Thoracic aorta (tissue), 2 donors: Measurements from ENCODE around the gene HTT-AS. TPM values are rescaled to one million over a fixed set of nuclear protein-coding genes. Genes with fewer than 3 reads are reported as not detected.

Experiments used
- ATAC-seq: fragments of 150-250 bp; one replicate; pipeline ENCODE4 v1.8.0; 2017; ENCODE audit warnings: low read depth; ENCODE audit not compliant: insufficient number of reproducible peaks, low FRiP score
- DNase-seq: peaks from one replicate; pipeline ENCODE4 v3.0.0-alpha.2; 2020; ENCODE audit warnings: low spot score
- H3K27ac ChIP-seq, 2 donors: fragments of 200-600 bp; sonication (generic); 1 replicate in 1 of 2; 2 replicates in 1 of 2; pipeline ENCODE4 v1.5.1; 2016; ENCODE audit warnings: mild to moderate bottlenecking in 2 of 2, moderate library complexity in 2 of 2
- H3K27me3 ChIP-seq: fragments of 200-600 bp; sonication (generic); replicated peaks from 2 replicates; pipeline ENCODE4 v1.6.0; 2016; ENCODE audit warnings: mild to moderate bottlenecking; ENCODE audit not compliant: insufficient read depth
- H3K36me3 ChIP-seq: fragments of 200-600 bp; sonication (generic); one replicate; pipeline ENCODE4 v1.5.1; 2016
- H3K4me1 ChIP-seq, 2 donors: fragments of 200-600 bp; sonication (generic); 1 replicate in 1 of 2; 2 replicates in 1 of 2; pipeline versions ENCODE4 v1.5.1 to v1.6.0; 2016; ENCODE audit warnings: low read depth in 2 of 2, mild to moderate bottlenecking in 1 of 2; ENCODE audit not compliant: control insufficient read depth in 1 of 2
- H3K4me3 ChIP-seq: fragments of 200-600 bp; sonication (generic); 2 replicates; pipeline ENCODE4 v1.5.1; 2016; ENCODE audit warnings: mild to moderate bottlenecking
- H3K9me3 ChIP-seq: fragments of 200-600 bp; sonication (generic); 2 replicates; pipeline ENCODE4 v1.5.1; 2016
- CTCF ChIP-seq: fragments of 200-600 bp; sonication (generic); IDR thresholded peaks from one replicate; pipeline ENCODE4 v1.5.1; 2019; ENCODE audit warnings: antibody characterized with exemption
- total RNA-seq, 2 donors: library from RNA; depleted of rRNA; stranded (reverse); fragments of >200 nt; gene quantifications; one replicate each; pipeline versions ENCODE4 v1.1.0 to v1.2.3, GENCODE V29; 2016

HTT-AS gene
- total RNA-seq, 2 donors from 2014 or later = not detected

- ATAC-seq = no peak
- Histone ChIP-seq H3K36me3 (peaks cover 6% of the 10 kb centered on the region), H3K4me3 (no peak overlapping the region), H3K4me1 (no peaks in the 10 kb centered on the region), H3K27ac (no peak overlapping the region), H3K9me3 (no peaks in the 10 kb centered on the region), H3K27me3 (no peaks in the 10 kb centered on the region)
- DNase-seq = no peak
- TF ChIP-seq CTCF = no peak
Measured at GRCh38 chr4:3091464-3091863, 17.1 kb upstream of the HTT-AS start.

- no peak for TF ChIP-seq CTCF
- H3K27ac ChIP-seq = no peak overlapping the region
- H3K36me3 ChIP-seq = peaks cover 6% of the 10 kb centered on the region
- H3K4me1 ChIP-seq = no peaks in the 10 kb centered on the region
- no peak overlapping the region for H3K4me3 ChIP-seq
- no peaks in the 10 kb centered on the region for H3K27me3 ChIP-seq
- no peaks in the 10 kb centered on the region for H3K9me3 ChIP-seq
- ATAC-seq (no peak), DNase-seq (no peak)
Measured at GRCh38 chr4:3087115-3087797, 12.9 kb upstream of the HTT-AS start.

- no peak for TF ChIP-seq CTCF
Measured at GRCh38 chr4:3085948-3086670, 11.8 kb upstream of the HTT-AS start.

GRCh38 chr4:3083732-3084131 lies 9.4 kb upstream of the HTT-AS start:
- no peaks in the 10 kb centered on the region for H3K27me3 ChIP-seq
- ATAC-seq = no peak
- TF ChIP-seq CTCF = no peak
- H3K4me3 ChIP-seq = no peak overlapping the region
- no peak overlapping the region for H3K27ac ChIP-seq
- H3K36me3 ChIP-seq = peaks cover 6% of the 10 kb centered on the region
- DNase-seq = no peak
- no peaks in the 10 kb centered on the region for H3K9me3 ChIP-seq
- H3K4me1 ChIP-seq = no peaks in the 10 kb centered on the region

More at GRCh38 chr4:3085948-3086670, 11.8 kb upstream of the HTT-AS start:
- Histone ChIP-seq H3K36me3 (peaks cover 6% of the 10 kb centered on the region), H3K9me3 (no peaks in the 10 kb centered on the region), H3K4me3 (no peak overlapping the region), H3K27ac (no peak overlapping the region), H3K4me1 (no peaks in the 10 kb centered on the region), H3K27me3 (no peaks in the 10 kb centered on the region)
- ATAC-seq (no peak), DNase-seq (no peak)

GRCh38 chr4:3082925-3083515 lies 8.7 kb upstream of the HTT-AS start:
- ATAC-seq = no peak
- H3K4me1 ChIP-seq = no peaks in the 10 kb centered on the region
- H3K27ac ChIP-seq = no peak overlapping the region
- no peaks in the 10 kb centered on the region for H3K27me3 ChIP-seq
- no peaks in the 10 kb centered on the region for H3K9me3 ChIP-seq
- H3K4me3 ChIP-seq = no peak overlapping the region
- H3K36me3 ChIP-seq = peaks cover 6% of the 10 kb centered on the region
- TF ChIP-seq CTCF = no peak
- DNase-seq = no peak
